Sigmoid colon (tissue), 7 donors: ENCODE data around the gene ENTPD6. TPM values are rescaled to one million over a fixed set of nuclear protein-coding genes. Genes with fewer than 3 reads are reported as not detected.

Experiments used
- DNase-seq: peaks from one replicate; pipeline ENCODE4 v3.0.0-alpha.2; 2019
- H3K27ac ChIP-seq, 4 donors: fragments of 200-600 bp; sonication (generic); one replicate each; pipeline ENCODE4 v1.5.1; 2016 to 2019; ENCODE audit warnings: mild to moderate bottlenecking in 1 of 4
- H3K27me3 ChIP-seq, 3 donors: fragments of 200-600 bp; sonication (generic); one replicate each; pipeline ENCODE4 v1.5.1; 2019; ENCODE audit warnings: mild to moderate bottlenecking in 1 of 3
- H3K36me3 ChIP-seq, 4 donors: fragments of 200-600 bp; sonication (generic); one replicate each; pipeline ENCODE4 v1.5.1; 2016 to 2019
- H3K4me1 ChIP-seq, 4 donors: fragments of 200-600 bp; sonication (generic); one replicate each; pipeline ENCODE4 v1.5.1; 2017 to 2019
- H3K4me3 ChIP-seq, 4 donors: fragments of 200-600 bp; sonication (generic); one replicate each; pipeline ENCODE4 v1.5.1; 2017 to 2019; ENCODE audit warnings: mild to moderate bottlenecking in 2 of 4, moderate library complexity in 1 of 4
- H3K9me3 ChIP-seq, 4 donors: fragments of 200-600 bp in 3 of 4; sonication (generic) in 3 of 4; one replicate each; pipeline versions ENCODE4 v1.5.1 to v1.6.1; 2013 to 2019
- EP300 ChIP-seq, 4 donors: sonication (generic); formaldehyde crosslinking; IDR thresholded peaks; one replicate each; pipeline ENCODE4 v1.6.1; 2017; ENCODE audit warnings: antibody characterized with exemption in 4 of 4
- POLR2A ChIP-seq, 2 donors: fragments of 450-650 bp; IDR thresholded peaks; one replicate each; pipeline ENCODE4 v1.6.1; 2016; ENCODE audit warnings: antibody characterized with exemption in 2 of 2, mild to moderate bottlenecking in 2 of 2, moderate library complexity in 2 of 2
- POLR2AphosphoS5 ChIP-seq, 4 donors: sonication (generic); formaldehyde crosslinking; IDR thresholded peaks; one replicate each; pipeline ENCODE4 v1.6.1; 2017; ENCODE audit warnings: antibody characterized with exemption in 4 of 4
- WGBS, 2 donors: extraction: QIAGEN DNeasy Blood & Tissue Kit; methylation state at CpG; one replicate each; pipeline ENCODE4 v1.1.7; 2013; 5-methylcytosine and 5-hydroxymethylcytosine counted together
- intact Hi-C: fragments of 100-400 bp; cut with DNase I; formaldehyde crosslinking; loops from one replicate; pipeline ENCODE4 v1.15.1; 2023
- polyA plus RNA-seq, 3 donors: library from polyadenylated mRNA; stranded (reverse); fragments of 200-250 nt; gene quantifications; one replicate each; pipeline ENCODE4 v1.2.3, GENCODE V29; 2013
- total RNA-seq, 4 donors: library from RNA; depleted of rRNA; stranded (reverse); fragments of >200 nt; gene quantifications; one replicate each; pipeline ENCODE4 v1.1.0, GENCODE V29; 2016
- TF ChIP-seq, protein P1 (sequence below), 4 experiments: fragments of 450-650 bp in 3 of 4; fragments of 200-600 bp in 1 of 4; IDR thresholded peaks; one replicate each; pipeline ENCODE4 v1.5.1; 2016 to 2019; ENCODE audit warnings: antibody characterized with exemption in 4 of 4, mild to moderate bottlenecking in 3 of 4, moderate library complexity in 2 of 4
- donor health status: healthy with polysubstance abuse.
- donor health status: Bipolar disorder and iron deficiency.
- donor health status: healthy.

The ENTPD6 gene
- total and polyA plus RNA-seq, 7 donors, result 26.0 to 117 (median 41.4) TPM

- TF ChIP-seq POLR2AphosphoS5 (IDR thresholded peaks at IDR 0.05) (no peak), EP300 (IDR thresholded peaks at IDR 0.05) (no peak), POLR2A (IDR thresholded peaks at IDR 0.05) (no peak)
- TF ChIP-seq, protein P1, sequence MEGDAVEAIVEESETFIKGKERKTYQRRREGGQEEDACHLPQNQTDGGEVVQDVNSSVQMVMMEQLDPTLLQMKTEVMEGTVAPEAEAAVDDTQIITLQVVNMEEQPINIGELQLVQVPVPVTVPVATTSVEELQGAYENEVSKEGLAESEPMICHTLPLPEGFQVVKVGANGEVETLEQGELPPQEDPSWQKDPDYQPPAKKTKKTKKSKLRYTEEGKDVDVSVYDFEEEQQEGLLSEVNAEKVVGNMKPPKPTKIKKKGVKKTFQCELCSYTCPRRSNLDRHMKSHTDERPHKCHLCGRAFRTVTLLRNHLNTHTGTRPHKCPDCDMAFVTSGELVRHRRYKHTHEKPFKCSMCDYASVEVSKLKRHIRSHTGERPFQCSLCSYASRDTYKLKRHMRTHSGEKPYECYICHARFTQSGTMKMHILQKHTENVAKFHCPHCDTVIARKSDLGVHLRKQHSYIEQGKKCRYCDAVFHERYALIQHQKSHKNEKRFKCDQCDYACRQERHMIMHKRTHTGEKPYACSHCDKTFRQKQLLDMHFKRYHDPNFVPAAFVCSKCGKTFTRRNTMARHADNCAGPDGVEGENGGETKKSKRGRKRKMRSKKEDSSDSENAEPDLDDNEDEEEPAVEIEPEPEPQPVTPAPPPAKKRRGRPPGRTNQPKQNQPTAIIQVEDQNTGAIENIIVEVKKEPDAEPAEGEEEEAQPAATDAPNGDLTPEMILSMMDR (IDR thresholded peaks at IDR 0.05), result no peak
- Histone ChIP-seq H3K36me3 (no peaks in the 10 kb centered on the region), H3K4me1 (peaks cover 0 to 13% (median 0%) of the 10 kb centered on the region in 4 donors), H3K27ac (no peak overlapping the region), H3K9me3 (no peaks in the 10 kb centered on the region), H3K27me3 (no peaks in the 10 kb centered on the region), H3K4me3 (no peak overlapping the region)
- intact Hi-C loops, result no loop called here
- 71 to 88% methylated on average over 7 of the region's 7 CpGs for WGBS, 2 donors
- no peak for DNase-seq
These were observed 7.9 kb upstream of the ENTPD6 start for GRCh38 chr20:25187635-25188034.

- H3K27ac ChIP-seq, result no peak overlapping the region
- peaks cover 0 to 13% (median 0%) of the 10 kb centered on the region in 4 donors for H3K4me1 ChIP-seq
- 98% methylated on average over 1 of the region's 1 CpG for WGBS, 2 donors
- TF ChIP-seq POLR2AphosphoS5 (IDR thresholded peaks at IDR 0.05), result no peak
- no peak for TF ChIP-seq EP300 (IDR thresholded peaks at IDR 0.05)
- no peak for TF ChIP-seq POLR2A (IDR thresholded peaks at IDR 0.05)
- TF ChIP-seq, protein P1 (IDR thresholded peaks at IDR 0.05), result no peak
- no peaks in the 10 kb centered on the region for H3K9me3 ChIP-seq
- H3K4me3 ChIP-seq, result no peak overlapping the region
- H3K36me3 ChIP-seq, result no peaks in the 10 kb centered on the region
- intact Hi-C loops, result no loop called here
- no peak for DNase-seq
- H3K27me3 ChIP-seq, result no peaks in the 10 kb centered on the region
These were observed 7.3 kb upstream of the ENTPD6 start for GRCh38 chr20:25188218-25188617.

GRCh38 chr20:25191051-25191450, 4.5 kb upstream of the ENTPD6 start:
- Histone ChIP-seq H3K9me3 (no peaks in the 10 kb centered on the region), H3K36me3 (no peaks in the 10 kb centered on the region), H3K4me1 (peaks cover 0 to 25% (median 7%) of the 10 kb centered on the region in 4 donors), H3K4me3 (no peak overlapping the region), H3K27ac (no peak overlapping the region), H3K27me3 (no peaks in the 10 kb centered on the region)
- no peak for DNase-seq
- intact Hi-C loops, result no loop called here
- TF ChIP-seq, protein P1 (IDR thresholded peaks at IDR 0.05), result no peak
- no peak for TF ChIP-seq POLR2AphosphoS5 (IDR thresholded peaks at IDR 0.05)
- no peak for TF ChIP-seq EP300 (IDR thresholded peaks at IDR 0.05)
- no peak for TF ChIP-seq POLR2A (IDR thresholded peaks at IDR 0.05)
- 81 to 87% methylated on average over 1 of the region's 1 CpG for WGBS, 2 donors

- Histone ChIP-seq H3K9me3 (no peaks in the 10 kb centered on the region), H3K36me3 (no peaks in the 10 kb centered on the region), H3K4me1 (peaks cover 0 to 31% (median 12%) of the 10 kb centered on the region in 4 donors), H3K27ac (no peak overlapping the region), H3K4me3 (no peak overlapping the region), H3K27me3 (no peaks in the 10 kb centered on the region)
- TF ChIP-seq, protein P1 (IDR thresholded peaks at IDR 0.05), result no peak
- TF ChIP-seq POLR2A (IDR thresholded peaks at IDR 0.05) (no peak), EP300 (IDR thresholded peaks at IDR 0.05) (no peak), POLR2AphosphoS5 (IDR thresholded peaks at IDR 0.05) (no peak)
- no peak for DNase-seq
- intact Hi-C loops, result no loop called here
- WGBS, 2 donors, result 75 to 81% methylated on average over 2 of the region's 2 CpGs
These were observed 3.8 kb upstream of the ENTPD6 start for GRCh38 chr20:25191689-25192088.

DNA sequence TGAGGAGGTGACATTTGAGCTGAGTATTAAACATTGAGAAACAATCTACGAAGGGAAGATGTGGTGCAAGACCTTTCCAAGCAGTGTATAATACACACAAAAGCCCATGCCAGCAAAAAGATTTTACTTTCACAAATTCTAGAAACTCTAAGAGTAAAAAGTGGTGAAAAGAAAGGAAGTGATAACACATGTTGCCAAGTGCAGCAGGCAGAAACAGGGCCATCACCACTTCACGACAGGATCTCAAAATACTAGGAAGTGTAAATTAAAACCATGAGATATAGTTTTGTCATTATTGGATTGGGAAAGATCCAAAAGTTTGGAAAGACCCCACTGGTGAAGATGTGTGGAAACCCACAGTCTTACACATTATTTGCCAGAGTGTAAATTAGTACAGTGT, 1.7 kb upstream of the ENTPD6 start:
- Histone ChIP-seq H3K9me3 (no peaks in the 10 kb centered on the region), H3K36me3 (no peaks in the 10 kb centered on the region), H3K27ac (no peak overlapping the region), H3K4me1 (peaks cover 0 to 42% (median 29%) of the 10 kb centered on the region in 4 donors), H3K4me3 (no peak overlapping the region), H3K27me3 (no peaks in the 10 kb centered on the region)
- no peak for TF ChIP-seq POLR2AphosphoS5 (IDR thresholded peaks at IDR 0.05)
- no peak for TF ChIP-seq POLR2A (IDR thresholded peaks at IDR 0.05)
- TF ChIP-seq, protein P1 (IDR thresholded peaks at IDR 0.05), result no peak
- no peak for TF ChIP-seq EP300 (IDR thresholded peaks at IDR 0.05)
- intact Hi-C loops, result no loop called here
- DNase-seq, result no peak
- WGBS, 2 donors, result 74 to 89% methylated on average over 2 of the region's 2 CpGs
